GM21381 (cell line): ENCODE data around the gene ADCYAP1.

Experiments used
- ATAC-seq: cut with Tn5 transposase; IDR thresholded peaks from one replicate; pipeline ENCODE4 v1.9.1; 2021; ENCODE audit warnings: mild to moderate bottlenecking, moderate library complexity; ENCODE audit not compliant: unreplicated experiment

ADCYAP1 gene

GRCh38 chr18:959854-960253 is 55.2 kb downstream of the ADCYAP1 start:
- ATAC-seq = no peak
